Activated CD4-positive, alpha-beta T cell treated with anti-CD3 and anti-CD28 coated beads, Interleukin-2, Interleukin-4, amounts not matched to agents 100 ng/mL and 50 ng/mL, durations not matched to agents 16 hours and 8 hours (primary cell): ENCODE measurements around the gene PARD3.
"Not testable (repeated sequence)": the region's sequence is repeated elsewhere in the genome, so short reads cannot be mapped to it uniquely, and the experiment has no call there.

Experiments
- DNase-seq: peaks from one replicate; pipeline ENCODE4 v3.0.0-alpha.2; 2020; ENCODE audit warnings: low spot score

The PARD3 gene

GRCh38 chr10:34464591-34464990 is 350.5 kb downstream of the PARD3 start:
- DNase-seq, result no peak

GRCh38 chr10:34464000-34464399 is 351.1 kb downstream of the PARD3 start:
- DNase-seq, result no peak

GRCh38 chr10:34462993-34463392 is 352.1 kb downstream of the PARD3 start:
- DNase-seq, result no peak

DNA sequence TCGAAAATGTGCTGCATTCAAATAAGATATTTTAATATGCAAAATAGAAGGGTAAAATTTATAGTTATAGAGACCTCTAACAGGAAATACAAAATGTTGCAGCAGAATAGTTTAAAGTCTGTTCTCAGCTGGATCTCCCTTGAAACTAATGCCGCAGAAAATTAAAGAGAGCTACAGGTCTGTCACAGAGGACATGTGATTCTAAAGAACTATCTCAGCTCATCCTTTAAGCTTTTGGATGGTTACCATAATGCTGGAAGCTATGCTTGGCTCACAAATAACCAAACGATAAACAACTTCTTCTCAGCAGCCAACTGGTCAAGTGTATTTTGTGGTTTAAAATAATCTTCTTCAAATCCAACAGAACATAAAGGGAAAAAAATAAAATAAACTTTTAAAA is 353.0 kb downstream of the PARD3 start:
- DNase-seq, result no peak

- DNase-seq, result no peak
These were observed 360.4 kb downstream of the PARD3 start for GRCh38 chr10:34454590-34455261.

GRCh38 chr10:34449836-34450235 is 365.3 kb downstream of the PARD3 start:
- DNase-seq, result no peak

DNA sequence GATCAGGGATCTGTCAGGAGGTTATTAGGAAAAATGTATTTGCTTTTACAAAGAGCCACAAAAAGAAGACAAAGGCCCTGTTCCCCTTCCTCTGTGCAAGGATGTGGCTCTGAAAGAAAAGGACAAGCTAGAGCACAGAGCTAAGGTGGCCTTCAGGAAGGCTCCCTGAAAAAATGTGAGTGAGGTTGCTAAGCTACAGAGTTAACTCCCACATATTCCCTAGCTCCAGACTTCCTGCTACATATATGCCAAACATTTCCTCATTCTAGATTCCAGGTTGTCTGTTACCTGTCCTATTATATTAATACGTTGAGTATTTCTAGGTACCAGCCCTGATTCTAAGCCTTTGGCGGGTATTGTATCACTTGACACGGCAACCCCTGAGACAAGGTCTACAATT is 369.0 kb downstream of the PARD3 start:
- DNase-seq, result no peak

- DNase-seq, result no peak
These were observed 370.6 kb downstream of the PARD3 start for GRCh38 chr10:34444223-34445183.

DNA sequence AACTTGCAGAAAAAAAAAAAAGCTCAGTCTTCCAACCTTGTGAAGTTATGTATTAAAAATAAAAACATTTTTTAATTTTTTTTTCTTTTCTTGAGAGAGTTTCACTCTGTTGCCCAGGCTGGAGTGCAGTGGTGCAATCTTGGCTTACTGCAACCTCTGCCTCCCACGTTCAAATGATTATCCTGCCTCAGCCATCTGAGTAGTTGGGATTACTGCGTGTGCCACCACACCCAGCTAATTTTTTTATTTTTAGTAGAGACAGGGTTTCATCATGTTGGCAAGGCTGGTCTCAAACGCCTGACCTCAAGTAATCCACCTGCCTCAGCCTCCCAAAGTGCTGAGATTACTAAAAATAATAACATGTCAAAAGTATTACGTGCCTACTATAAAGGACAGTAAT is 375.7 kb downstream of the PARD3 start:
- DNase-seq, result not testable (repeated sequence)

DNA sequence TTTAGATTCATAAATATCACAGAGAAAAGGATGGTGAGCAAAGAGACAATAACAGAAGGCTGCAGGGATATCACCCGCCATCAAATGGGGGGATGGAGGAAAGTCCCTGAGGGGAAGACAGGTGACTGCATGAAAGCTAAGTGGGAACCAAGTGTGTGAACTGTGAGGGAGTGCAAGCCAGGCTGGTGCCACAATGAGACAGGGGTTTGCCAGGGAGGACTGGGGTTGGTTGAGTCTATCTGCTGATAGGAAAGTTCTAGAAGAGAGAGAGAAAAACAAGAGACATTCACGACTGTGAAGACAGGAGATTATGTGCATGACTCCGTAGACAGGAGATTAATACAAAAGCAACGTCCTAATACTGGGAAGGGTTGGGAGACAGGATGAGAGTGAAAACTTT is 376.4 kb downstream of the PARD3 start:
- DNase-seq, result no peak

- DNase-seq, result no peak
These were observed 377.2 kb downstream of the PARD3 start for GRCh38 chr10:34437906-34438305.

DNA sequence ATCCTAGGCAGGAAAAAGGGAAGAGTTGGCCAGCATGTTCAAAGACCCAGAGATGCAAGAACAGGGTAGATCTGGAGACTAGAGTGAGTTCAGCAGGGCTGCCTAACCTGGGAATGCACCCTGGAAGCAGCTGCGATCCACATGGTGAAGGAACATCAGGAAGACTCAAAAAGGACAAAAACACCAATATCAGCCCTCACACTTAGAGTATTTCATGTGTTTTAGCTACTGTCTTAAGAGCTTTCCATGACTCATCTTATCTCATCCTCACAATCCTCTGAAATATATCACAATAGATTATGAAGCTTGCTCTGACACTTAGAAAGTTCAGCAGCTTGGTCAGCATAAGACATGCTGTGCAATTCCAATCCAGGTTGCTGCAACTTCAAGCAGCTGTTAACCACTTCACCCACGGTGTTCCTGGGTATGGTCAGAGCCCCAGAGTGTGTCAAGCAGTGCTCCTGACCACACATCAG is 380.9 kb downstream of the PARD3 start:
- DNase-seq, result no peak

DNA sequence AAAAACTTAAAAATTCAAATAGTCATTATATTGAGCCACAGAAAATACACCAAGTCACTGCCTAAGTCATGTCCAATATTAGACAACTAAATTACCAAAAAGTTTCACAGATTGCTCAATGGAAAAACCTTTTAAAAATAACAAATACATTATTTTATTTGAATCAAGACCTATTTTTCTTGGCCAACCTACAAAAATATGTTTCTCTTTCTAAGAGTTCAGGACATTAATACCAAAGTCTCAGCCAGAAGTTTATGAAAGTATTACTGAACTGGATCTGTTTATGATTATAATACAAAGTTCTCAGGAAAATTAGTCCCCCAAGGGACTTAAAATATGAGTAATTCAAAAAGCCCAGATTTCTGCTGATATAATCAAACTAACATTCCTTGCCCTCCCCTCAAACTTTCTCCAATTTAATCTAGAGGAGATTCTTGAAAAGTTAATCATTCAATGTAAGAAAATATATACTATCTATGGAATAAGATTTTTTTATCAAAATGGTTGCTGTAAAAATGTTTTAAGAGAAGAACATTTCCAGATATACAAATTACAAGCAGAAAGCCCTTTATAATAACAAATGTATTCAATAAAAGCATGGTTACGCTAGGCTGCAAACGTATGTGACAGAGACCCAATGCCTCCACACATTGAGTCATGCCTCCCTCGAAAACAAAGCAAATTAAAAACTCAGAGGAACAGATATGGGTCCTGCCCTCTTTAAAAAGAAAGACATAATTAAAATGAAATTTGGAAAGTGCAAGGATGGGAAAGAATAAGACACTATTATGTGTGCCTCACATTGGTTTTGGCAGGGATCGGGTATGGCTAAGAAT is 381.6 kb downstream of the PARD3 start:
- no peak for DNase-seq

GRCh38 chr10:34432589-34432988 is 382.5 kb downstream of the PARD3 start:
- no peak for DNase-seq

GRCh38 chr10:34430685-34431084 is 384.4 kb downstream of the PARD3 start:
- no peak for DNase-seq

- no peak for DNase-seq
These were observed 386.6 kb downstream of the PARD3 start for GRCh38 chr10:34428501-34428900.

- no peak for DNase-seq
These were observed 387.2 kb downstream of the PARD3 start for GRCh38 chr10:34427911-34428216.

GRCh38 chr10:34427158-34427910 is 387.8 kb downstream of the PARD3 start:
- not testable (repeated sequence) for DNase-seq

DNA sequence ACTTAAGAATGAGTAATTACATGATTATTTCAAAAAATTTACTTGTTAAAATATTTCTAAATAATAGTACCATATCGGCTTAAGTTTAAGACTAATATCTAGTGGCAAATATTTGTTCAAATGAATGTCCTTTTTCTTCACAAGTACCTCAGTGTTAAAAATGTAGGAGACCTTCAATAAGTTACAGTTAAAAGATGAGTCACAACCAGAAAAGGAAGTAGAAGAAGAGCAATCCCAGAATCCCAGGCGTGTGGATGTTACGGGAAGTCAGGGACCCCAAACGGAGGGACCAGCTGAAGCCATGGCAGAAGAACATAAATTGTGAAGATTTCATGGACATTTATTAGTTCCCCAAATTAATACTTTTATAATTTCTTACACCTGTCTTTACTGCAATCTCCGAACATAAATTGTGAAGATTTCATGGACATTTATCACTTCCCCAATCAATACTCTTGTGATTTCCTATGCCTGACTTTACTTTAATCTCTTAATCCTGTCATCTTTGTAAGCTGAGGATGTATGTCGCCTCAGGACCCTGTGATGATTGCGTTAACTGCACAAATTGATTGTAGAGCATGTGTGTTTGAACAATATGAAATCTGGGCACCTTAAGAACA is 388.4 kb downstream of the PARD3 start:
- DNase-seq, result not testable (repeated sequence)

DNA sequence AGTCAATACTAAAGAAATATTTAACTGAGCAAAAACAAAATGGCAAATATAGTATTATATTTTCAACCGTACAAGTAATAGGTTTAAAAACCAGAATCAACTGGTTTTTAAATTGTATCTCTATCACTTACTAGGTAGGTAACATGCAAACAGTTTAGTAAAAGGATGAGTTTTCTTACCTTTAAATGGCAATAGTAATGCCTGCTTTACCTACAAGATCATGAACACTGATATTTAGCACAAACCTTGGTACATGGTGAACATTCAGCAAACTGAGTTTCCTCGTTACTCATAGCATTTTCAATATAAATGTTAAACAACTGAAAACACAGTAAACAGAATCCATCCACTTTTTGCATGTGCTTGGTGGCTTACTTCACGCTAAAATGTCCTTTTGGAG is 389.1 kb downstream of the PARD3 start:
- no peak for DNase-seq
